WTC11 (cell line): ENCODE measurements around the gene NSFL1C.

Experiments
- AFF4 ChIP-seq: sonication (generic); formaldehyde crosslinking; IDR thresholded peaks from 2 replicates; pipeline ENCODE4 v1.8.1; 2023; ENCODE audit warnings: mild to moderate bottlenecking, missing genetic modification reagents, borderline replicate concordance
- ETV6 ChIP-seq: sonication (generic); formaldehyde crosslinking; IDR thresholded peaks from 2 replicates; pipeline ENCODE4 v1.8.1; 2022; ENCODE audit warnings: mild to moderate bottlenecking, missing genetic modification reagents
- JAZF1 ChIP-seq: fragments of 250-450 bp; sonication (Bioruptor Pico); IDR thresholded peaks from 2 replicates; pipeline ENCODE4 v1.9.0; 2021; ENCODE audit warnings: moderate library complexity, mild to moderate bottlenecking, inconsistent platforms
- MLX ChIP-seq: sonication (generic); formaldehyde crosslinking; IDR thresholded peaks from 2 replicates; pipeline ENCODE4 v1.8.1; 2023; ENCODE audit warnings: mild to moderate bottlenecking, missing genetic modification reagents, moderate library complexity
- MXD4 ChIP-seq: fragments of 250-450 bp; sonication (Bioruptor Pico); IDR thresholded peaks from 2 replicates; pipeline ENCODE4 v1.8.0; 2021; ENCODE audit warnings: mild to moderate bottlenecking, moderate library complexity, borderline replicate concordance
- NFYB ChIP-seq: sonication (generic); formaldehyde crosslinking; conservative IDR thresholded peaks from 2 replicates; pipeline ENCODE4 v1.8.0; 2022; ENCODE audit warnings: low read depth, missing genetic modification reagents
- NR1H2 ChIP-seq: sonication (generic); formaldehyde crosslinking; IDR thresholded peaks from 2 replicates; pipeline ENCODE4 v1.9.0; 2021; ENCODE audit warnings: mild to moderate bottlenecking, moderate library complexity, missing genetic modification reagents
- TF ChIP-seq, protein P1 (sequence below): sonication (generic); formaldehyde crosslinking; IDR thresholded peaks from 2 replicates; pipeline ENCODE4 v1.8.1; 2022; ENCODE audit warnings: mild to moderate bottlenecking, missing genetic modification reagents, moderate library complexity, borderline replicate concordance
- TF ChIP-seq, protein P2 (sequence below): fragments of 200-600 bp; IDR thresholded peaks from 2 replicates; pipeline ENCODE4 v1.8.0; 2022; ENCODE audit warnings: antibody characterized with exemption
- TF ChIP-seq, protein P3 (sequence below): sonication (generic); formaldehyde crosslinking; conservative IDR thresholded peaks from 2 replicates; pipeline ENCODE4 v1.8.1; 2022; ENCODE audit warnings: mild to moderate bottlenecking, missing genetic modification reagents
- TF ChIP-seq, protein P4 (sequence below): sonication (generic); formaldehyde crosslinking; IDR thresholded peaks from 2 replicates; pipeline ENCODE4 v1.8.0; 2022; ENCODE audit warnings: mild to moderate bottlenecking, missing genetic modification reagents
- TF ChIP-seq, protein P5 (sequence below): sonication (generic); formaldehyde crosslinking; IDR thresholded peaks from 2 replicates; pipeline ENCODE4 v1.8.0; 2023; ENCODE audit warnings: mild to moderate bottlenecking, missing genetic modification reagents

- TF ChIP-seq, protein P1, sequence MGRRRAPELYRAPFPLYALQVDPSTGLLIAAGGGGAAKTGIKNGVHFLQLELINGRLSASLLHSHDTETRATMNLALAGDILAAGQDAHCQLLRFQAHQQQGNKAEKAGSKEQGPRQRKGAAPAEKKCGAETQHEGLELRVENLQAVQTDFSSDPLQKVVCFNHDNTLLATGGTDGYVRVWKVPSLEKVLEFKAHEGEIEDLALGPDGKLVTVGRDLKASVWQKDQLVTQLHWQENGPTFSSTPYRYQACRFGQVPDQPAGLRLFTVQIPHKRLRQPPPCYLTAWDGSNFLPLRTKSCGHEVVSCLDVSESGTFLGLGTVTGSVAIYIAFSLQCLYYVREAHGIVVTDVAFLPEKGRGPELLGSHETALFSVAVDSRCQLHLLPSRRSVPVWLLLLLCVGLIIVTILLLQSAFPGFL (CRISPR knock-in tag): no peak
- TF ChIP-seq AFF4 (CRISPR knock-in tag): no peak
- TF ChIP-seq NR1H2 (CRISPR knock-in tag): no peak
- TF ChIP-seq, protein P2, sequence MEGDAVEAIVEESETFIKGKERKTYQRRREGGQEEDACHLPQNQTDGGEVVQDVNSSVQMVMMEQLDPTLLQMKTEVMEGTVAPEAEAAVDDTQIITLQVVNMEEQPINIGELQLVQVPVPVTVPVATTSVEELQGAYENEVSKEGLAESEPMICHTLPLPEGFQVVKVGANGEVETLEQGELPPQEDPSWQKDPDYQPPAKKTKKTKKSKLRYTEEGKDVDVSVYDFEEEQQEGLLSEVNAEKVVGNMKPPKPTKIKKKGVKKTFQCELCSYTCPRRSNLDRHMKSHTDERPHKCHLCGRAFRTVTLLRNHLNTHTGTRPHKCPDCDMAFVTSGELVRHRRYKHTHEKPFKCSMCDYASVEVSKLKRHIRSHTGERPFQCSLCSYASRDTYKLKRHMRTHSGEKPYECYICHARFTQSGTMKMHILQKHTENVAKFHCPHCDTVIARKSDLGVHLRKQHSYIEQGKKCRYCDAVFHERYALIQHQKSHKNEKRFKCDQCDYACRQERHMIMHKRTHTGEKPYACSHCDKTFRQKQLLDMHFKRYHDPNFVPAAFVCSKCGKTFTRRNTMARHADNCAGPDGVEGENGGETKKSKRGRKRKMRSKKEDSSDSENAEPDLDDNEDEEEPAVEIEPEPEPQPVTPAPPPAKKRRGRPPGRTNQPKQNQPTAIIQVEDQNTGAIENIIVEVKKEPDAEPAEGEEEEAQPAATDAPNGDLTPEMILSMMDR: no peak
- TF ChIP-seq, protein P3, sequence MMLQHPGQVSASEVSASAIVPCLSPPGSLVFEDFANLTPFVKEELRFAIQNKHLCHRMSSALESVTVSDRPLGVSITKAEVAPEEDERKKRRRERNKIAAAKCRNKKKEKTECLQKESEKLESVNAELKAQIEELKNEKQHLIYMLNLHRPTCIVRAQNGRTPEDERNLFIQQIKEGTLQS: no peak
- no peak for TF ChIP-seq ETV6 (CRISPR knock-in tag)
- TF ChIP-seq, protein P4, sequence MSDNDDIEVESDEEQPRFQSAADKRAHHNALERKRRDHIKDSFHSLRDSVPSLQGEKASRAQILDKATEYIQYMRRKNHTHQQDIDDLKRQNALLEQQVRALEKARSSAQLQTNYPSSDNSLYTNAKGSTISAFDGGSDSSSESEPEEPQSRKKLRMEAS (CRISPR knock-in tag): no peak
- TF ChIP-seq MXD4 (CRISPR knock-in tag): no peak
- TF ChIP-seq JAZF1: no peak
- TF ChIP-seq MLX: no peak
- TF ChIP-seq, protein P5, sequence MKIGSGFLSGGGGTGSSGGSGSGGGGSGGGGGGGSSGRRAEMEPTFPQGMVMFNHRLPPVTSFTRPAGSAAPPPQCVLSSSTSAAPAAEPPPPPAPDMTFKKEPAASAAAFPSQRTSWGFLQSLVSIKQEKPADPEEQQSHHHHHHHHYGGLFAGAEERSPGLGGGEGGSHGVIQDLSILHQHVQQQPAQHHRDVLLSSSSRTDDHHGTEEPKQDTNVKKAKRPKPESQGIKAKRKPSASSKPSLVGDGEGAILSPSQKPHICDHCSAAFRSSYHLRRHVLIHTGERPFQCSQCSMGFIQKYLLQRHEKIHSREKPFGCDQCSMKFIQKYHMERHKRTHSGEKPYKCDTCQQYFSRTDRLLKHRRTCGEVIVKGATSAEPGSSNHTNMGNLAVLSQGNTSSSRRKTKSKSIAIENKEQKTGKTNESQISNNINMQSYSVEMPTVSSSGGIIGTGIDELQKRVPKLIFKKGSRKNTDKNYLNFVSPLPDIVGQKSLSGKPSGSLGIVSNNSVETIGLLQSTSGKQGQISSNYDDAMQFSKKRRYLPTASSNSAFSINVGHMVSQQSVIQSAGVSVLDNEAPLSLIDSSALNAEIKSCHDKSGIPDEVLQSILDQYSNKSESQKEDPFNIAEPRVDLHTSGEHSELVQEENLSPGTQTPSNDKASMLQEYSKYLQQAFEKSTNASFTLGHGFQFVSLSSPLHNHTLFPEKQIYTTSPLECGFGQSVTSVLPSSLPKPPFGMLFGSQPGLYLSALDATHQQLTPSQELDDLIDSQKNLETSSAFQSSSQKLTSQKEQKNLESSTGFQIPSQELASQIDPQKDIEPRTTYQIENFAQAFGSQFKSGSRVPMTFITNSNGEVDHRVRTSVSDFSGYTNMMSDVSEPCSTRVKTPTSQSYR: no peak
- no peak for TF ChIP-seq NFYB (CRISPR knock-in tag)
Observed at GRCh38 chr20:1418350-1418749, 48.3 kb downstream of the NSFL1C start.
